GM18861 (cell line): ENCODE measurements around the gene GAGE12G.
"Not testable (repeated sequence)": the region's sequence is repeated elsewhere in the genome, so short reads cannot be mapped to it uniquely, and the experiment has no call there.

Experiments
- ATAC-seq: cut with Tn5 transposase; IDR thresholded peaks from one replicate; pipeline ENCODE4 v1.9.1; 2021; ENCODE audit not compliant: unreplicated experiment

The GAGE12G gene, protein sequence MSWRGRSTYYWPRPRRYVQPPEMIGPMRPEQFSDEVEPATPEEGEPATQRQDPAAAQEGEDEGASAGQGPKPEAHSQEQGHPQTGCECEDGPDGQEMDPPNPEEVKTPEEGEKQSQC

GRCh38 chrX:49570100-49570499 is at the start of gene GAGE12G:
Gene GAGE12G, plus strand, starts transcription at chrX:49570400. Its CDS starts 1,155 bp downstream, at chrX:49571555.
- not testable (repeated sequence) for ATAC-seq

- not testable (repeated sequence) for ATAC-seq
Measured at GRCh38 chrX:49531877-49532276, 38.3 kb upstream of the GAGE12G start, which contains the start of gene GAGE12C. Gene GAGE12C, plus strand, starts transcription at chrX:49532177. Its CDS starts 1,155 bp downstream, at chrX:49533332.

GRCh38 chrX:49541433-49541832 is 28.8 kb upstream of the GAGE12G start, which contains the start of gene GAGE12D:
Gene GAGE12D, plus strand, starts transcription at chrX:49541733. Its CDS starts 1,155 bp downstream, at chrX:49542888.
- not testable (repeated sequence) for ATAC-seq

GRCh38 chrX:49550989-49551388 is 19.2 kb upstream of the GAGE12G start, which contains the start of gene GAGE12E:
Gene GAGE12E, plus strand, starts transcription at chrX:49551289. Its CDS starts 1,155 bp downstream, at chrX:49552444.
- not testable (repeated sequence) for ATAC-seq

DNA sequence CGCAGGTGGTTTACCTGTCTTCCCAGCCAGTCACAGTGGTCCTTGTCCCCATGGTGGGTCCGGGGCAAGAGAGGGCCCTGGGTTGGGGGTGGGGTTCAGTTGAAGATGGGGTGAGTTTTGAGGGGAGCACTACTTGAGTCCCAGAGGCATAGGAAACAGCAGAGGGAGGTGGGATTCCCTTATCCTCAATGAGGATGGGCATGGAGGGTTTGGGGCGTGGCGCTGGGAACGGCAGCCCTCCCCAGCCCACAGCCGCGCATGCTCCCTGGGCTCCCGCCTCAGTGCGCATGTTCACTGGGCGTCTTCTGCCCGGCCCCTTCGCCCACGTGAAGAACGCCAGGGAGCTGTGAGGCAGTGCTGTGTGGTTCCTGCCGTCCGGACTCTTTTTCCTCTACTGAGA is 9.7 kb upstream of the GAGE12G start, which contains the start of gene GAGE12F:
Gene GAGE12F, plus strand, starts transcription at position 301 of the 400 bp plus-strand sequence. CDS start 1,155 bp downstream, outside the sequence.
- ATAC-seq: not testable (repeated sequence)

- not testable (repeated sequence) for ATAC-seq
Measured at GRCh38 chrX:49568728-49569127, 1.5 kb upstream of the GAGE12G start.

- ATAC-seq: not testable (repeated sequence)
Measured at GRCh38 chrX:49569152-49569551, 1.0 kb upstream of the GAGE12G start.

DNA sequence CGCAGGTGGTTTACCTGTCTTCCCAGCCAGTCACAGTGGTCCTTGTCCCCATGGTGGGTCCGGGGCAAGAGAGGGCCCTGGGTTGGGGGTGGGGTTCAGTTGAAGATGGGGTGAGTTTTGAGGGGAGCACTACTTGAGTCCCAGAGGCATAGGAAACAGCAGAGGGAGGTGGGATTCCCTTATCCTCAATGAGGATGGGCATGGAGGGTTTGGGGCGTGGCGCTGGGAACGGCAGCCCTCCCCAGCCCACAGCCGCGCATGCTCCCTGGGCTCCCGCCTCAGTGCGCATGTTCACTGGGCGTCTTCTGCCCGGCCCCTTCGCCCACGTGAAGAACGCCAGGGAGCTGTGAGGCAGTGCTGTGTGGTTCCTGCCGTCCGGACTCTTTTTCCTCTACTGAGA is 9.4 kb downstream of the GAGE12G start, which contains the start of gene GAGE12H:
Gene GAGE12H, plus strand, starts transcription at position 301 of the 400 bp plus-strand sequence. CDS start 1,155 bp downstream, outside the sequence.
- ATAC-seq: not testable (repeated sequence)

GRCh38 chrX:49589196-49589595 is 19.0 kb downstream of the GAGE12G start, which contains the start of gene GAGE2A:
Gene GAGE2A, plus strand, starts transcription at chrX:49589496. Its CDS starts 1,155 bp downstream, at chrX:49590651.
- not testable (repeated sequence) for ATAC-seq

- ATAC-seq: not testable (repeated sequence)
Measured at GRCh38 chrX:49589769-49590478, 19.7 kb downstream of the GAGE12G start.

- not testable (repeated sequence) for ATAC-seq
Measured at GRCh38 chrX:49590488-49590887, 20.3 kb downstream of the GAGE12G start.

- not testable (repeated sequence) for ATAC-seq
Measured at GRCh38 chrX:49598720-49599119, 28.5 kb downstream of the GAGE12G start, which contains the start of gene GAGE1. Gene GAGE1, plus strand, starts transcription at chrX:49599020. Its CDS starts 1,155 bp downstream, at chrX:49600175.

GRCh38 chrX:49610718-49611310 is 40.6 kb downstream of the GAGE12G start:
- no peak for ATAC-seq

DNA sequence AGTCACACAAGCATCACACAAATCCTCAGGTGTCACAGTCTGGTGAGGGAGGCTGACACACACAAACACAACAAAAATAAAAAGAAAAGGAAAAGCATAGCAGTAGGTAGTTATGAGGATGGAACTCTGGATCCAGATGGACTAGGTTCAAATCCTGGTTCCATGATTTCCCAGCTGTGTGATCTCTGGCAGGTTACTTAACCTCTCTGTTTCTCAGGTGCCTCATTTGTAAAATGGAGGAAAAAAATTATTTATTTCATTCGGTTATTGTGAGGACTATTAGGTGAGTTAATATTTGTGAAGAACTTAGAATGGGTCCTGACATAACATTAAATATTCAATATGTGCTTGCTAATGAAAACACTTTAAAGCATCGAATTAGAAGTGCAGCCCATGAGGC is 48.4 kb downstream of the GAGE12G start:
- no peak for ATAC-seq
